OCI-LY3 (cell line): ENCODE data around the gene ADAMTS6.

Experiments used
- CTCF ChIP-seq: fragments of 200-600, 300-600 bp; sonication (generic); IDR thresholded peaks from 2 replicates; pipeline ENCODE4 v1.5.1; 2014; ENCODE audit warnings: antibody characterized with exemption, low read length, low read depth
- EZH2phosphoT487 ChIP-seq: fragments of 200-600 bp; shearing (Covaris generic); IDR thresholded peaks from 2 replicates; pipeline ENCODE4 v1.6.1; 2018; ENCODE audit warnings: antibody characterized with exemption, mixed run types, low read depth

- TF ChIP-seq CTCF (no peak), EZH2phosphoT487 (no peak)
Observed at GRCh38 chr5:65383859-65384258, 97.9 kb downstream of the ADAMTS6 start.
